SJSA1 (cell line): ENCODE results near the gene CABP2. TPM values are rescaled to one million over a fixed set of nuclear protein-coding genes. Genes with fewer than 3 reads are reported as not detected.

Experiments
- DNase-seq, 2 experiments: peaks; one replicate each; pipeline ENCODE4 v3.0.0-alpha.2; 2015 to 2020; ENCODE audit warnings: low spot score in 2 of 2, low read depth in 1 of 2
- H3K27ac ChIP-seq: fragments of 250-450 bp; sonication (Bioruptor Pico); 2 replicates; pipeline ENCODE4 v1.5.1; 2020; ENCODE audit warnings: mild to moderate bottlenecking, moderate library complexity
- H3K27me3 ChIP-seq: fragments of 250-450 bp; sonication (Bioruptor Pico); replicated peaks from 2 replicates; pipeline ENCODE4 v1.5.1; 2020; ENCODE audit warnings: mild to moderate bottlenecking, moderate library complexity
- H3K36me3 ChIP-seq: fragments of 250-450 bp; sonication (Bioruptor Pico); 2 replicates; pipeline ENCODE4 v1.5.1; 2020; ENCODE audit warnings: mild to moderate bottlenecking
- H3K4me1 ChIP-seq: fragments of 250-450 bp; sonication (Bioruptor Pico); replicated peaks from 2 replicates; pipeline ENCODE4 v1.6.1; 2021; ENCODE audit warnings: mild to moderate bottlenecking
- H3K4me3 ChIP-seq: fragments of 250-450 bp; sonication (Bioruptor Pico); 2 replicates; pipeline ENCODE4 v1.5.1; 2020; ENCODE audit warnings: mild to moderate bottlenecking
- H3K9me3 ChIP-seq: fragments of 250-450 bp; sonication (Bioruptor Pico); replicated peaks from 2 replicates; pipeline ENCODE4 v1.5.1; 2020; ENCODE audit warnings: mild to moderate bottlenecking
- total RNA-seq: library from RNA; depleted of rRNA; stranded (reverse); fragments of >200 nt; shearing (Covaris generic); gene quantifications from 2 replicates; pipeline ENCODE4 v1.2.3, GENCODE V29; 2014

The CABP2 gene
- total RNA-seq, 1 experiment from 2014 or later: not detected

DNA sequence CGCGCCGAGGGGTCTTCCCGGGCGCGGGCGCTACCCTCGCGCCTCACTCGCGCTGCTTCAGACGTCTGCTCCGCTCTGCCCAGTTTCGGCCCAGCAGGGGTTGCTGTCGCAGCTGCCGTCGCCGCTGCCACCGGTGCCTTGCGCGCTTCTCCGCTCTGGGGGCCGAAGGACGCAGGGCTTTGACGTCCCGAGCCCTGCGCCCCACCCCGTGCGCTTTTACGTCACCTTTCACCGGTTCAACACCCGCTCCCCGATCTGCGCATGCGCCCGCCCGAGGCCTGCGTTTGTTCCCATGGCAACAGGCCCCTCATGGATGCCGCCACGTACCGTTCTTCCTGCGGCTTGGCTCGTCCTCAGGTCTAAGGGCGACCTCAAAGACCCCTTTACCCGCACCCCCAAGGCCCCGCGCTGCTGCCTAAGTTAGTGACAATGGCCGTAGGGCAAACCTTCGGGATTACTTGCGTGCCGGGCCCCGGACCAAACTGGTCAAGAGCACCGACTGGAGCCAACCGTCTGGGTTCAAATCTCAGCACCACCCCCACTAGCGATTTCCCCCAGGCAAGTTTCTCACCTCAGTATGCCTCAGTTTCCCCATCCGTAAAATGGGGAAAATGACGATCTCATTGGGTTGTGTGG lies 14.6 kb downstream of the CABP2 start:
- Histone ChIP-seq H3K4me1 (peaks cover 38% of the 10 kb centered on the region), H3K27ac (peak overlapping the region; percentile 89), H3K27me3 (peaks cover 12% of the 10 kb centered on the region), H3K36me3 (peaks cover 27% of the 10 kb centered on the region), H3K9me3 (no peaks in the 10 kb centered on the region), H3K4me3 (peak overlapping the region; percentile 78)
- DNase-seq: peak; percentile 100

DNA sequence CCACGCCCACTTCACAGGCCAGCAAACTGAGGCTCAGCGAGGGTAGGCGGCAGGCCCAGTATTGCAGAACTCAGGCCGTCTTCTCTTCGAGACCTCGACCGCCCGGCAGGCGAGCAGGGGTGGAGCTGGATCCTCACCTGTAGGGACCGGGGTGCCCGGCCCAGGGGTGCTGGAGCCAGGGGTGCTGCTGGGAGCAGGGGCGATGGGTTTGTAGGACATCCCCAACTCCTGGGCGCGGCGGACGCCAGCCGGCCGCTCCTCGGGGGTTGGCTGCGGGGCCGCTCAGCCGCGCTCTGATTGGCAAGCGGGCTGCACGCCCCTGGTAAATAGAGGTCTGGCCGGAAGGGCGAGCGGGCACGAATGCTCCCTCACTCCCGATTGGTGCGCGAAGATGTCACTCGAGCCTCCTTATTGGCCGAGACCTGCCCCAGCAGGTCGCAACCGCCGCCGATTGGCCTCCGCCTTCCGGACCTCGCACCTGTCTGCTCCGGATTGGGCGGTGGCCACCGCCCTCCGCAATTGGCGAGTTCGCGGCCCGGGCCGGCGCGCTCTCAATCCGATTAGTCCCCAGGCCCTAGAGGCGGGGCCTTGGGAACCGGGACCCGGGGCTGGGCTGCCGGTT lies 15.3 kb downstream of the CABP2 start, which contains the start of gene CDK2AP2:
CDK2AP2 (minus strand) TSS at position 299 of the 622 bp plus-strand sequence; CDS start at position 219, 80 bp downstream.
- Histone ChIP-seq H3K4me1 (peaks cover 38% of the 10 kb centered on the region), H3K9me3 (no peaks in the 10 kb centered on the region), H3K4me3 (peak within 1 kb of the TSS; percentile 78), H3K27me3 (peaks cover 6% of the 10 kb centered on the region), H3K27ac (peak within 1 kb of the TSS; percentile 89), H3K36me3 (peaks cover 27% of the 10 kb centered on the region)
- DNase-seq: peak; percentile 100

DNA sequence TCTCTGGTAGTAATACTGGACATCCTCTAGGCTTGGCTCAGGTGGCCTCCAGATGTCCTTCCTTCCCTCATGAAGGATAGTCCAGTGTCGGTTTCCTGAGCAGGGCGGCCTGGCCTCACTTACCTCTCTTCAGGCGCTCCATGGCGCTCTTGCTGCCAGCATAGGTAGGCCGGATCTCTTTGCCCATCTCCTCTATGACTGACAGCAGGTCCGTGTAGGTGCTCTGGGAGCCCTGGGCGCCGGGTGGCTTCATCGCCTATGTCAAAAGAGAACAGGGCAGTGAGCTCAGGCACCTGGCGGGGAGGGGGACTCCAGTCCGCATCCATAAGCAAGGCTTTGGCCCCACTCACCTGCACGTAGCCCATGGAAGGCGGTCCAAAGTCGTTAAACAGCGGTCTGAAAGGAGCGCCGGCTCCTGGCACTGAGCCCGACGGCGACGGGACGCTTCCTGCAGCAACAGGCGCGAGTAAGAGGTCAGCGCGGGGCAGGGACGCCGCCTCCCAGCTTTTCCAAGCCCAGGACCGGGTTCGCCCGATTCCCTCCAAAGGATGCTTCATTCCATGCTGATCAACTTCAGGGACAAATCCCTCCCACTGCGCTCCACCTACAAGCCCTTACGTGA lies 15.9 kb downstream of the CABP2 start:
- Histone ChIP-seq H3K27me3 (0 out of 2 replicates have a peak, but pooled peaks cover 2% of the 10 kb centered on the region), H3K9me3 (no peaks in the 10 kb centered on the region), H3K36me3 (peaks cover 27% of the 10 kb centered on the region), H3K4me1 (peaks cover 38% of the 10 kb centered on the region), H3K4me3 (peak overlapping the region; percentile 78), H3K27ac (peak overlapping the region; percentile 37)
- no peak for DNase-seq

DNA sequence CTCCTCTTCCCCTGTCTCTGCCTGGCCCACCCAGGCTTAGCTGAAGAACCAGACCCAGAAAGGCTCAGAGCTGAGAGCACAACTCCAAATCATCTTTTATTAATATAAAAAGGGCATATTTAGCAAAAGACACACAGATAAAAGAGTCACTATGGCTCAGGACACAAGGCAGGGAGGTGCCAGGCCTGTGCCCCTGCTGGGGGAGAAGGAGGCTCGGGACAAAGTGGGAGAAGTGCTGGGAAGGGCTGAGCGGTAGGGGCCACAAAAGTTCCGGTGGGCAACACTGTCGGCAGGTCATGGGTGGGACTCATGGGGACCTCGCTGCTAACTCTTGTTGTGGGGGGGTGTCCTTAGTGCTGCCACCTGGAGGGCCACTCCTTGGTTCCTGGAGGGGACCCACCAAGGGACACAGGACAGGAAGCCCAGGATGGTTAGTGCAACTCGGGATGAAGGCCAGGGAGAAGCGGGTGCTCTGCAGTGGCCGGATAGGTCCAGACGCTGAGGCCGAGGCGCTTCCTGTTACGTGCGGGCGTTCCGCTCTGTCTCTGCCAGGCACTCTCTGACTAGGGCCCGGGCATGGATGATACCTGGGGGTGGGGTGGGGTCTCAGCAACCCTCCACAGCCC lies 16.7 kb downstream of the CABP2 start:
- Histone ChIP-seq H3K27ac (no peak overlapping the region), H3K27me3 (0 out of 2 replicates have a peak, but pooled peaks cover 2% of the 10 kb centered on the region), H3K4me3 (peak overlapping the region; percentile 0; the same call in 1 of the 2 replicates), H3K9me3 (no peaks in the 10 kb centered on the region), H3K36me3 (peaks cover 27% of the 10 kb centered on the region), H3K4me1 (peaks cover 38% of the 10 kb centered on the region)
- no peak for DNase-seq

DNA sequence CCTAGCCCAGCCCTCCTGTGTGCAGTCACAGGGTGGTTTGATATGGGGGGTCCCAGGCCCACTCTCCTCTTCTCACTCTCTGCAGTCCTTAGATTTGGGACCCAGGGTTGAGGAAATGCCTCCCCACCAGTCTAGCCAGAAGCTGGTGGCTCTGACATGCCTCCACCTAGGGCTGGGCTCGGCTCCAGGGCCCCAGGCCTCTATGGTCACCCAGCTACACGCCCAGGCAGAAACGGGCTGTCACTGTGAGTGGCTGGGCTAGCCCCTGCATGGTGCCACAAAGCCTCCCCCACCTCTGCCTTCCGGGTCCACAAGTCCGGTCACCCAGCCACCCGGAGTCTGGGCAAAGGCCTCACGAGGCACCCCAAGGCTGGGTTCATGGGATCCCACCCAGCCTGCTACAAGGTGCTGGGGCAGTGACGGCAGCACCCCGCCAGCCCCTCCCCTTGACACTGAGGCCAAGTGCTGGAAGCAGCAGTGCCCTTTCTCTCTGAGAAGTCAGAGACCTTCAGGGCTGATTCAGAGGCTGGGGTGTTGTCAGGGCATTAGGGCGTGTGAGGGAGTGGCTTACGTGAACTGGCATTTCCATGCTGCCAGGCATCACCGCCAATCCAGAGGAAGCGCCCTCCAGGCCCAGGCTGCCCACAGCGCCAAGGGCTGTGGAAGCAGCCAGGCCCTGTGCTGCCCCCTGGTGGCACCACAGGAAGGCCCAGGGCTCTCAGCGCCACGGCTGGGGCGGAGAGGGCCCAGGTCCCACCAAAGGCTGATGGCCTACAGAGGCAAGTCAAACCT lies 17.4 kb downstream of the CABP2 start:
- Histone ChIP-seq H3K27ac (peak overlapping the region; percentile 1; the same call in 1 of the 2 replicates), H3K27me3 (0 out of 2 replicates have a peak, but pooled peaks cover 2% of the 10 kb centered on the region), H3K36me3 (peaks cover 27% of the 10 kb centered on the region), H3K4me1 (peaks cover 38% of the 10 kb centered on the region), H3K4me3 (peak overlapping the region; percentile 0; the same call in 1 of the 2 replicates), H3K9me3 (no peaks in the 10 kb centered on the region)
- DNase-seq: peak; percentile 89 to 96

DNA sequence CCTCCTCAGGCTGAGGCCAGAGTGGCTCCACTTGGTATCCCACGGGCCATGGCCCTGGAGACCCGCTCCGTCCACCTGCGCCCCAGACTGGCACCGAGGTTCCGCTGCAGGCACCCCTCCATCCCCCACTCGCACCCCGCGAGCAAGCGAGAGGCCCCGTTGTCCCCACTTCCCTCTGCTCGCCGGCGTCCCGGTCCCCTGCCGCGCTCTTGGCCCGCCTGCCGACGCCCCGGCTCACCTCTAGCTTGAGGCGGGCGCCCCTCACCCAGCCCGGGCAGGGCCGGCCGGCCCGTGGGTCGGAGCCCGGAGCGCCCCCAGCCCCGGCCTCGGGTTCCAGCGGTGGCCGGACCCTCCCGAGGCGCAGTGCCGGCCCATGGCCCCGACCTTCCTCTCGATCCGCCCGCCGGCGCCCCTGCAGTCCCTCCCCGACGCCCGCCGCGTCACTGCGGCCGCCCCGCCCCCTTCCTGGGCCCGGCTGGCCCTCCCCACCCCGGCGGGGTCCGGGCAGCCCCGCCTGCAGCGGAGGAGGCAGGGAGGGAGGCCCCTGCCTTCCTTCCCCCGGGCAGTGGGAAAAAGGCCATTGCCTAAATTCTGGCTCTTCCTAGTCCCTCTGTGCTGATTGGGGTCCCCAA lies 18.2 kb downstream of the CABP2 start, which contains the start of gene PITPNM1:
PITPNM1 (minus strand) TSS at position 414 of the 632 bp plus-strand sequence. CDS start 1,183 bp downstream, outside the sequence.
- H3K4me1 ChIP-seq: peaks cover 38% of the 10 kb centered on the region
- peak within 1 kb of the TSS; percentile 45 for H3K4me3 ChIP-seq
- H3K9me3 ChIP-seq: no peaks in the 10 kb centered on the region
- peak in 1 of 2 experiments; percentile 66 for DNase-seq
- H3K36me3 ChIP-seq: peaks cover 27% of the 10 kb centered on the region
- H3K27me3 ChIP-seq: no peaks in the 10 kb centered on the region
- peak within 1 kb of the TSS; percentile 1; the same call in 1 of the 2 replicates for H3K27ac ChIP-seq

DNA sequence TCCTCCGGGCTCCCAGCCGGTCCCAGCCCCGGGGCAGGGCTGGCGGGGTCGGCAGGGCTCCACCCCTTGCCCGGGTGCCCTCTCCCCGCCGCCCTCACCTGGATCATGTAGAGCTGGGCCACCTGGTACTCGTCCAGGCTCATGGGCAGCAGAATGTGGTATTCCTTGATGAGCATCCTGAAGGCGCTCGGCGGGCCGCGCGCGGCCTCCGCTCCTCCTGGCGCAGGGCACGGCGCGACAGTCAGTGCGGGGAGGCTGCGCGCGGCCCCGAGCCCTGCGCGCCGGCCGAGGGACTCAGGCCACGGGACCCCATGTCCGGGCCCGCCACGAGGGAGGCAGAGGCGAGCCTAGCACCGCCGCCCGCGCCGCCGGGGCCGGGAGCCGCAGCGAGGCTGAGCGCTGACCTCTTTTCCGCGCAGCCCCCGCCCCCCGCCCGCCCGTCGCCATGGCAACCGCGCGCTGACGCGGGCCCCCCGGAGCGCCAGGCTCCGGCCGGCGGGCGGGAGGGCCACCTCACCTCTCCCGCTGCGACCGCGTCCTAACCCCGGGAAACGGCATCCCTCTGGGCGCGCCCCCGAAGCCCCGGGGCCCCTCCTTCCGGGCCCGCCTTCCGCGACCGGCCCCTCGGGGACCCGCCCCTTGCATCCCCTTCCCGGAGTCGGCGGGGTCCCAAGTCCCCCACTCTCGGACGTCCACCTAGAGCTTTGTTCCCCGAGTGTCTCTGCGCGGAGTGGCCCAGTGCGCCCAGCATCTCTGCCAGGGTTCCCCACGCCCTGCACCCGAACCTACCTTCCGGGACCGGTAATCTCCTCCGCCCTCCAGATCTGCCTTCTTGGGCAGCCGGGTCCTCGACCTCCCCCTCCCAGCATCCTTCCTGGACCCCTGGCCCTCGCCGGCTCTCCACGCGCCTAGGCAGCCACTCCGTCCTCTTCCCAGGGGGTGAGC lies 19.0 kb downstream of the CABP2 start:
- peak overlapping the region; percentile 45 for H3K4me3 ChIP-seq
- no peaks in the 10 kb centered on the region for H3K9me3 ChIP-seq
- peaks cover 38% of the 10 kb centered on the region for H3K4me1 ChIP-seq
- no peaks in the 10 kb centered on the region for H3K27me3 ChIP-seq
- H3K36me3 ChIP-seq: peaks cover 27% of the 10 kb centered on the region
- DNase-seq: peak; percentile 33 to 56
- no peak overlapping the region for H3K27ac ChIP-seq

DNA sequence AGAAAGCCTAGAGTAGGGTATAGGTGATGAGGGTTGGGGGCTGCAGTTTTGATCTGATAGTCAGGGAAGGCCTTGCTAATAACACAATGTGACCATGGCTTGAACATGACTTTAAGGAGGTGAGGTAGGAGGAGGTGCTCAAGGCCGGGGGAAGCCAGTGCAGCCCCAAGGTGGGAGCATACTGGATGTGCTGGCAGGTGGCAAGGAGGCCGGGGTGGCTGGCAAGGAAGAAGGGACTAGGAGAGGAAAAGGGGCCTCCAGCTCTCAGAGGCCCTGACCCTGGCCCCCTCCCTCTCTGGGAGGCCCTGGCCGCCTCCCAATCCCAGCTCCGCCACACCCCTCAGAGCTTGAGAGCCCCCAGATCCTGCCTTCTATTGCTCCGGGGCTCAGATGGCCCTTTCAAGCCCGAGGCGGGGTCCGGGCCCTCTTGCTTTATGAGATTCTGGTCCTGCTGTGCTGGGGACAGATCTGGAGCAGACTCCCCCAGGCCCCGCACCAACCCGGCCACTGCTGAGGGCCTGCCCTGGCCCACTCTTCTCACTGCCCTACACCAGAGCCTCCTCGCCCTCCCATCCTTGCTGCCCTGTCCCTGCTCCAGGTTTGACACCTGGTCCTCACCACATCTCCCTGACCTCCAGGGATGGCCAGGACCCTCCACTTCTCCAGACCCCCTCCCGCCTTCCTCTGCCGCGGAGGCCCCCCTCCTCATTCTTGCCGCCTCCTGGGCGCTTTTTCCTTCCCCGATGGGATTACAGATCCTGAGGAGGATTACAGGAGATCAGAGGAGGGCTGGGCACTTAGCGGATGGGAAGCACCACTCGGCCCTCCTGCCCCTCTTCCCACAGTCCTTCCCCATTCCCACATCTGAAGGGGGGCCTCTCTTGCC lies 19.9 kb downstream of the CABP2 start:
- H3K4me3 ChIP-seq: no peak overlapping the region; the same call in 1 of the 2 replicates
- no peaks in the 10 kb centered on the region for H3K9me3 ChIP-seq
- no peak overlapping the region for H3K27ac ChIP-seq
- H3K36me3 ChIP-seq: peaks cover 26% of the 10 kb centered on the region
- peak in 1 of 2 experiments; percentile 54 for DNase-seq
- H3K27me3 ChIP-seq: no peaks in the 10 kb centered on the region
- H3K4me1 ChIP-seq: peaks cover 31% of the 10 kb centered on the region

DNA sequence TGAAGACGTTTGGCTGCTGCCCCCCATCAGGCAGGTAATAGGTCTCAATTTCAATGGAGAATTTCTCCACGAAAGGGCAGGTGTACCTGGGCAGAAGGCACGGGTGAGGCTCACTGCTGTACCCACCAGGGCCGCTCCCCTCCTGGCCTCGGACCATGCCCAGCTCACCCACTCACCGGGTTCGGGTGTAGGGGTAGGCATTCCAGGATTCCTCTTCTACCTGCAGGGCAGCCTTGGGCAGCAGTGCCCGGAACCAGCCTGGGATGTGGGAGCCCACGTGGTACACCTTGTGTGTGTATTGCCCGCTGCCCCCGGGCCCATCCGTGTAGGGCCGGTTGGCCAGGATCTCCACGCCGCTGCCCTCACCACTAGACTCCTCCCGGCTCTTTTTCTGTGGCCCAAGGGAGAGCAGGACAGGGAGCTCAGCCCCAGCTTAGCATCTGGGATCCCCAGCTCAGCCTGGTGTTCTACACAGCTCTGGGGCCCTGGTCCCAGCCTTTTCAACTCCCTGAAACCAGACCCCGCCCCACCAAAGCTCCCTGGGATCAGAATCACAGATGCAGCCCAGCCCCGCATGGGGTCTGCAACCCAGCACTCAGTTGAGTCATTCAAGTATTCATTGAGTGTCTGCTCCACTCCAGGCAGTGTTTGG lies 20.8 kb downstream of the CABP2 start:
- H3K36me3 ChIP-seq: peaks cover 20% of the 10 kb centered on the region

DNA sequence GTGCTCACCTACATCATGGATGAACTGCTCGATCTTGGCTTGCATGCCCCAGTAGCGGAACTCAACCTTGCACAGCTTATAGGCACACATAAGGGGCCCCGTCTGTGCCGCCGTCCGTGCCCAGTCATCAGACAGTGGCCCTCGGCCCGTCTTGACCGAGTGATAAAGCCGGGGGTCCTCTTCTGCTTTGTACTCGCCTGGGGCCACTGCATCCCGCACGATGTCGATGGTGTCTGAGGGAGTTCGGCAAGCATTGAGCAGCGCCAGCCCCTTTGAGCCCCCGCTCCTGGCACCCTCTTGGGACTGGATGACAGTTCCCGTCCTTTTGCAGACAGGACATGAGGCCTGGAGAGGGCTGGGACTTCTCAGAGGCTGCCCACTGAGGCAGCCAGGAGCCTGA lies 21.4 kb downstream of the CABP2 start:
- no peak overlapping the region for H3K4me3 ChIP-seq
- peaks cover 14% of the 10 kb centered on the region for H3K36me3 ChIP-seq
- H3K4me1 ChIP-seq: peaks cover 21% of the 10 kb centered on the region
- H3K27me3 ChIP-seq: no peaks in the 10 kb centered on the region
- H3K27ac ChIP-seq: no peak overlapping the region
- H3K9me3 ChIP-seq: no peaks in the 10 kb centered on the region
- peak in 1 of 2 experiments; percentile 50 for DNase-seq

More for the DNA sequence above, 20.8 kb downstream of the CABP2 start:
- no peak overlapping the region for H3K27ac ChIP-seq
- H3K27me3 ChIP-seq: no peaks in the 10 kb centered on the region
- DNase-seq: peak in 1 of 2 experiments; percentile 52
- peaks cover 27% of the 10 kb centered on the region for H3K4me1 ChIP-seq
- no peak overlapping the region for H3K4me3 ChIP-seq
- no peaks in the 10 kb centered on the region for H3K9me3 ChIP-seq
